Esophagus muscularis mucosa (tissue), 4 donors: Measurements from ENCODE around the gene INTS11. TPM values are rescaled to one million over a fixed set of nuclear protein-coding genes. Genes with fewer than 3 reads are reported as not detected.

Experiments
- DNase-seq: peaks from one replicate; pipeline ENCODE4 v3.0.0-alpha.2; 2017; ENCODE audit errors: extremely low spot score
- H3K27ac ChIP-seq, 4 donors: fragments of 200-600 bp; sonication (generic); replicated peaks in 1 of 4; 1 replicate in 3 of 4; 2 replicates in 1 of 4; pipeline ENCODE4 v1.5.1; 2016 to 2019; ENCODE audit warnings: mild to moderate bottlenecking in 1 of 4
- H3K27me3 ChIP-seq, 4 donors: fragments of 200-600 bp; sonication (generic); one replicate each; pipeline versions ENCODE4 v1.5.1 to v1.6.0; 2016 to 2019
- H3K36me3 ChIP-seq, 4 donors: fragments of 200-600 bp; sonication (generic); one replicate each; pipeline ENCODE4 v1.5.1; 2016 to 2019
- H3K4me1 ChIP-seq, 4 donors: fragments of 200-600 bp; sonication (generic); one replicate each; pipeline ENCODE4 v1.5.1; 2016 to 2019
- H3K4me3 ChIP-seq, 4 donors: fragments of 200-600 bp; sonication (generic); 1 replicate in 2 of 4; 2 replicates in 2 of 4; pipeline ENCODE4 v1.5.1; 2016 to 2019; ENCODE audit warnings: mild to moderate bottlenecking in 4 of 4, moderate library complexity in 1 of 4
- H3K9me3 ChIP-seq, 4 donors: fragments of 200-600 bp; sonication (generic); 1 replicate in 3 of 4; 2 replicates in 1 of 4; pipeline ENCODE4 v1.5.1; 2016 to 2019
- CTCF ChIP-seq, 3 experiments: fragments of 200-600 bp in 2 of 3; fragments of 450-650 bp in 1 of 3; sonication (generic) in 2 of 3; IDR thresholded peaks; one replicate each; pipeline ENCODE4 v1.5.1; 2017 to 2019; ENCODE audit warnings: antibody characterized with exemption in 3 of 3, mild to moderate bottlenecking in 2 of 3, moderate library complexity in 1 of 3
- EP300 ChIP-seq: sonication (generic); formaldehyde crosslinking; IDR thresholded peaks from one replicate; pipeline ENCODE4 v1.6.1; 2017; ENCODE audit warnings: antibody characterized with exemption
- POLR2A ChIP-seq: fragments of 450-650 bp; IDR thresholded peaks from one replicate; pipeline ENCODE4 v1.6.1; 2017; ENCODE audit warnings: antibody characterized with exemption, moderate library complexity, mild to moderate bottlenecking, low read depth
- POLR2AphosphoS5 ChIP-seq, 2 donors: sonication (generic); formaldehyde crosslinking; IDR thresholded peaks; one replicate each; pipeline ENCODE4 v1.6.1; 2017; ENCODE audit warnings: antibody characterized with exemption in 2 of 2
- WGBS: methylation state at CpG from one replicate; pipeline ENCODE4 v1.1.5; 2018; 5-methylcytosine and 5-hydroxymethylcytosine counted together
- intact Hi-C: fragments of 100-400 bp; cut with DNase I; formaldehyde crosslinking; loops from one replicate; pipeline ENCODE4 v1.15.1; 2023
- total RNA-seq, 4 donors: library from RNA; depleted of rRNA; stranded (reverse); fragments of >200 nt; gene quantifications; one replicate each; pipeline versions ENCODE4 v1.1.0 to v1.2.1, GENCODE V29; 2016

Gene INTS11
- total RNA-seq, 4 donors from 2014 or later: 75.9 to 121 (median 87.8) TPM

GRCh38 chr1:1302951-1303509 lies 21.4 kb downstream of the INTS11 start:
- WGBS: 58% methylated on average over 11 of the region's 31 CpGs
- H3K4me3 ChIP-seq: no peak overlapping the region
- H3K36me3 ChIP-seq: peaks cover 0 to 26% (median 15%) of the 10 kb centered on the region in 4 donors
- H3K4me1 ChIP-seq: peaks cover 38 to 56% (median 45%) of the 10 kb centered on the region in 4 donors
- no peak for TF ChIP-seq CTCF (IDR thresholded peaks at IDR 0.05)
- no peak for TF ChIP-seq EP300
- TF ChIP-seq POLR2AphosphoS5 (IDR thresholded peaks at IDR 0.05): no peak
- TF ChIP-seq POLR2A: no peak
- DNase-seq: no peak
- peak overlapping the region in 1 of 4 donors; percentile 83 for H3K27ac ChIP-seq
- no peaks in the 10 kb centered on the region for H3K27me3 ChIP-seq
- H3K9me3 ChIP-seq: no peaks in the 10 kb centered on the region
- intact Hi-C loops: no loop called here

GRCh38 chr1:1302006-1302430 lies 22.4 kb downstream of the INTS11 start:
- intact Hi-C loops: no loop called here
- WGBS: 82% methylated on average over 2 of the region's 9 CpGs
- no peaks in the 10 kb centered on the region for H3K9me3 ChIP-seq
- H3K27me3 ChIP-seq: no peaks in the 10 kb centered on the region
- H3K36me3 ChIP-seq: peaks cover 0 to 32% (median 20%) of the 10 kb centered on the region in 4 donors
- TF ChIP-seq EP300 (no peak), POLR2A (no peak), CTCF (IDR thresholded peaks at IDR 0.05) (peak in 1 of 3 experiments; percentile 48), POLR2AphosphoS5 (IDR thresholded peaks at IDR 0.05) (no peak)
- H3K27ac ChIP-seq: no peak overlapping the region
- peaks cover 35 to 52% (median 41%) of the 10 kb centered on the region in 4 donors for H3K4me1 ChIP-seq
- no peak for DNase-seq
- H3K4me3 ChIP-seq: no peak overlapping the region

- Histone ChIP-seq H3K36me3 (peaks cover 4 to 48% (median 37%) of the 10 kb centered on the region in 4 donors), H3K4me3 (no peak overlapping the region), H3K27me3 (no peaks in the 10 kb centered on the region), H3K27ac (no peak overlapping the region), H3K9me3 (no peaks in the 10 kb centered on the region), H3K4me1 (peaks cover 18 to 35% (median 24%) of the 10 kb centered on the region in 4 donors)
- TF ChIP-seq EP300: no peak
- TF ChIP-seq POLR2AphosphoS5 (IDR thresholded peaks at IDR 0.05): no peak
- 90% methylated on average over 9 of the region's 12 CpGs for WGBS
- intact Hi-C loops: no loop called here
- no peak for DNase-seq
These were observed 24.1 kb downstream of the INTS11 start for GRCh38 chr1:1300352-1300739.

GRCh38 chr1:1299686-1300351 lies 24.6 kb downstream of the INTS11 start:
- Histone ChIP-seq H3K9me3 (no peaks in the 10 kb centered on the region), H3K36me3 (peaks cover 4 to 54% (median 42%) of the 10 kb centered on the region in 4 donors), H3K27me3 (no peaks in the 10 kb centered on the region), H3K4me1 (peaks cover 13 to 30% (median 19%) of the 10 kb centered on the region in 4 donors), H3K27ac (no peak overlapping the region), H3K4me3 (no peak overlapping the region)
- DNase-seq: no peak
- 98% methylated on average over 8 of the region's 22 CpGs for WGBS
- TF ChIP-seq EP300: no peak
- TF ChIP-seq POLR2A: no peak
- no peak for TF ChIP-seq POLR2AphosphoS5 (IDR thresholded peaks at IDR 0.05)
- peak in 1 of 3 experiments; percentile 13 for TF ChIP-seq CTCF (IDR thresholded peaks at IDR 0.05)
- intact Hi-C loops: no loop called here

- peaks cover 4 to 60% (median 49%) of the 10 kb centered on the region in 4 donors for H3K36me3 ChIP-seq
- no peak for TF ChIP-seq POLR2AphosphoS5 (IDR thresholded peaks at IDR 0.05)
- no peak for TF ChIP-seq POLR2A
- TF ChIP-seq CTCF (IDR thresholded peaks at IDR 0.05): no peak
- no peak for TF ChIP-seq EP300
- H3K27me3 ChIP-seq: no peaks in the 10 kb centered on the region
- no peak overlapping the region for H3K27ac ChIP-seq
- intact Hi-C loops: no loop called here
- peaks cover 5 to 22% (median 11%) of the 10 kb centered on the region in 4 donors for H3K4me1 ChIP-seq
- no peak for DNase-seq
- no peaks in the 10 kb centered on the region for H3K9me3 ChIP-seq
- 95% methylated on average over 3 of the region's 30 CpGs for WGBS
- no peak overlapping the region for H3K4me3 ChIP-seq
These were observed 25.4 kb downstream of the INTS11 start for GRCh38 chr1:1298861-1299685.
